GM19324 (cell line): ENCODE data around the gene ARL3.
A peak's percentile ranks its signal among the peaks of the same experiment; 100 is the strongest.
"Not testable (repeated sequence)": the region's sequence is repeated elsewhere in the genome, so short reads cannot be mapped to it uniquely, and the experiment has no call there.

ENCODE experiments used
- ATAC-seq: cut with Tn5 transposase; IDR thresholded peaks from one replicate; pipeline ENCODE4 v1.9.1; 2021; ENCODE audit warnings: mild to moderate bottlenecking, moderate library complexity; ENCODE audit not compliant: unreplicated experiment, low FRiP score

ARL3 gene, protein sequence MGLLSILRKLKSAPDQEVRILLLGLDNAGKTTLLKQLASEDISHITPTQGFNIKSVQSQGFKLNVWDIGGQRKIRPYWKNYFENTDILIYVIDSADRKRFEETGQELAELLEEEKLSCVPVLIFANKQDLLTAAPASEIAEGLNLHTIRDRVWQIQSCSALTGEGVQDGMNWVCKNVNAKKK

DNA sequence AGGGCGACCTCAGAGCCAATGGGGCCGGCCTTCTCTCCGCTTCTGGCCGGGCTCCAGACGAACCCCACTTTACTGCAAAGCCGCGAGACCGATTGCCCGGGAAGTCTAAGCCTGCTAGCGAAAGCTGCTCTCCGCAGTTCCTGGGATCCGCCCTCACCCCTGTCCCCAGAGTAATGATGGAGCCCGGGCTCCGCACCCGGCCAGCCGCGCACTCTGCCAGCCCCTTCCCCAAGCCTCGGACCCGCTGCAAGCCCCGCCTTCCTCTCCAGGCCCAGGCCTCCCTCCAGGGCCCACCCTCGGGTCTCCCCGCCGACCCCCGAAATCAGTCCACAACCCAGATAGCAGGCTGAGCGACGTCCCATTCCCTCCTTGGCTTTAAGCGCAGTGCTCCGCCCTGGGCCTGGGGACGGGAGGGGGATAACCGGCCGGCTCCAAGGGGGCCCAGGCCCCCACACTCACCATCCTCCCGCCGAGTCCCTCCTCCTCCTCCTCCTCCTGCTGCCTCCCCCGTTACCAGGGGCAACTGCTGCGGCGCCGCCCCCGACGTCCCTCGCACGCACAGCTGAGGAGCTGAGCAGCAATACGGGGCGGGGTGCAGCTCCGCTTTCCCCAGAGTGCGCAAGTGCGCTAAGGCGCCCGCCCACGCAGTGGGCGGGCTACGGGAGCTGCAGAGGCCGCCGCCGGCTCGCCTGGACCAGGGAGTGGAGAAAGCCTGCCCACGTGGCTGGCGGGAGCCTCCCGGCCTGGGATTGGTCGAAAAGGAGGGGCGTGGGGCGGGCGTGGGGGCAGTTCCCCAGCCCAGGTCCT, at the start of gene ARL3:
Gene ARL3, minus strand, starts transcription at position 584 of the 807 bp plus-strand sequence. Its CDS starts 122 bp downstream, at position 462.
- ATAC-seq = peak; percentile 86

DNA sequence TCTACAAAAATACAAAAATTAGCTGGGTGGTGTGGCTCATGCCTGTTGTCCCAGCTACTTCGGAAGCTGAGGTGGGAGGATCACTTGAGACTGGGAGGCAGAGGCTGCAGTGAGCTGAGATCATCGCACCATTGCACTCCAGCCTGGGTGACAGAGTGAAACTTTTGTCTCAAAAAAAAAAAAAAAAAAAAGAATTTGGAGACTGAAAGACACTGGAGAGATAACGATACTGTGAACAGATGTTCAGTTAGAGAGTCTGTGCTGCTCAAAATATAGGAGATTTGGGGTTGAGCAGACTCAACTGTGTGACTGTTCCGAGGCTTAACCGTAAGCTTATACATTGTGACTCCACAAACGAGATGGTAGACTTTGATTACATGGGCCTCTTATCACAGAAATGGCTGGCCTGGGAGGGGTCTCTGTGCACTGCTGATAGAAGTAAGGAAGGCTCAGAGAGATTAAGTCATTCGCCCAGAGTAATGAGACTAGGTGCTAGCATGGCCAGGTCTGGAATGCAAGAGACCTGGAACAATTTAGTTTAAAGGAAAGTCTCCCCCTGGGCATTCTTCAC, 48.9 kb upstream of the ARL3 start:
- no peak for ATAC-seq

DNA sequence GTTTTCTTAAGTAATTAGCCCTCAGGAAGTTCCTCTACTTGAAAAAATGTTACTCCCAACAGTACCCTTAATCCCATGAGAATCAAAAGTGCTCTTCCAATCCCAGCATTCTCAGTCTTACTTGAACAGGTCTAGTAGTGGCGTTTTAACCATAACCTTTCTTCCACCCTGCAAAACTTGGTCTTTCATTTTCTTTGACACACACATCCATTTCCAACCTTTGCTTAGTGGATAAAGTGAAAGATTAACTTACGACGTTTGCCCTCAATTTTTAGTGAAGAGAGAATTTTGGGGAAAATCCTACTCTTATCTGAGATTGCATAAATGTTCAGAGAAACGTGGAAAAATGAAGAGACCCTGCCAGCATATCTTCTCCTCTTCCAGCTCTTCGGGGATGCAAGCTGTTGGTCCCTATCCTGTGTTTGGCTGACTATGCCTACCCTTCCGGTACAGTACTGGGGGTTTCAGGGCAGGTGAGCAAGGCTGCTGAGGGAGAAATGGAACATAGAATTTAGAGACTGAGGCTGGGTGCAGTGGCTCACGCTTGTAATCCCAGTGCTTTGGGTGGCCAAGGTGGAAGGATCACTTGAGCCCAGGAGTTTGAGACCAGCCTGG, 48.3 kb upstream of the ARL3 start:
- no peak for ATAC-seq

DNA sequence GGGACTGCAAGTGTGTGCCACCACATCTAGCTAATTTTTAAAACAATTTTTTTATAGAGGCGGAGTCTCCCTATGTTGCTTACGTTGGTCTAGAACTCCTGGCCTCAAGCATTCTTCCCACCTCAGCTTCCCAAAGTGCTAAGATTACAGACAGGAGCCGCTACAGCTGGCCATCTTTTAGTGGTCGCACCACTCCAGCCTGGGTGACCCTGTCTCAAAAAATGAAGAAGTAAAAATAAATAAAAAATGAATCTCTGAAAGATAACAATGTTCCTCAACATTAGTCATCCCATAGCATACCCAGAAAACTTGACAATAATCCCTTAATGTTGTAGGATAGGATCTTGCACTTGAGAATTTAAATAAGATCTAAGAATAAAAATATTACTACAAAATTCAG, 47.8 kb upstream of the ARL3 start:
- no peak for ATAC-seq

DNA sequence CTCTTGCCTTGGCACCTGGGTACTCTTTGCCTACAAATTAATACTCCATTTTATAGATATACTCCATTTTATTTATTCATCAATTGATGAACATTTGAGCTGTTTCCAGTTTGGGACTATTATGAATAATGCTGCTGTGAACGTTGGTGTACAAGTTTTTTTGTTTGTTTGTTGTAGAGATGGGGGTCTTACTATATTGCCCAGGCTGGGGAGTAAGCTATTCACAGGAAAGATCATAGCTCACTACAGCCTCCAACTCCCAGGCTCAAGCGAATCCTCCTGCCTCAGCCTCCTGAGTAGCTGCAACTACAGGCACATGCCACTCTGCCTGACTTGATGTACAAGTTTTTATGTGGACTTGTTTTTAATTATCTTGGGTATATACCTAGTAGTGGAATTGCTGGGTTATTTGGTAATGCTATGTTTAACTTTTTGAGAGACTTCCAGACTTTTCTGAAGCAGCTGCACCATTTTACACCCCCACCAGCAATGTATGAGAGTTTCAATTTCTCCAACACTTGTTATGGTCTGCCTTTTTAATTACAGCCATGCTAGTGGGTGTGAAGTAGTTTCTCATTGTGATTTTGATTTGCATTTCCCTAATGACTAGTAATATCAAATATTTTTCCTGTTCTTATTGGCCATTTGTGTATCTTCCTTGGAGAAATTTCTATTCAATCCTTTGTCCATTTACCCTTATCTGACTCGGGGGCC, 45.5 kb upstream of the ARL3 start:
- no peak for ATAC-seq

DNA sequence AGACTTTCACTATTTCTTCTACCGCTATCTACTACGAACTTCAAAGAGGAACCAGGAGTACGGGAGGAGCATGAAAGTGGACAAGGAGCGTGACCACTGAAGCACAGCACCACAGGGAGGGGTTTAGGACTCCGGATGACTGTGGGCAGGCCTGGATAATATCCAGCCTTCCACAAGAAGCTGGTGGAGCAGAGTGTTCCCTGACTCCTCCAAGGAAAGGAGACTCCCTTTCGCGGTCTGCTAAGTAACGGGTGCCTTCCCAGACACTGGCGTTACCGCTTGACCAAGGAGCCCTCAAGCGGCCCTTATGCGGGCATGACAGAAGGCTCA, 44.7 kb upstream of the ARL3 start:
- not testable (repeated sequence) for ATAC-seq

DNA sequence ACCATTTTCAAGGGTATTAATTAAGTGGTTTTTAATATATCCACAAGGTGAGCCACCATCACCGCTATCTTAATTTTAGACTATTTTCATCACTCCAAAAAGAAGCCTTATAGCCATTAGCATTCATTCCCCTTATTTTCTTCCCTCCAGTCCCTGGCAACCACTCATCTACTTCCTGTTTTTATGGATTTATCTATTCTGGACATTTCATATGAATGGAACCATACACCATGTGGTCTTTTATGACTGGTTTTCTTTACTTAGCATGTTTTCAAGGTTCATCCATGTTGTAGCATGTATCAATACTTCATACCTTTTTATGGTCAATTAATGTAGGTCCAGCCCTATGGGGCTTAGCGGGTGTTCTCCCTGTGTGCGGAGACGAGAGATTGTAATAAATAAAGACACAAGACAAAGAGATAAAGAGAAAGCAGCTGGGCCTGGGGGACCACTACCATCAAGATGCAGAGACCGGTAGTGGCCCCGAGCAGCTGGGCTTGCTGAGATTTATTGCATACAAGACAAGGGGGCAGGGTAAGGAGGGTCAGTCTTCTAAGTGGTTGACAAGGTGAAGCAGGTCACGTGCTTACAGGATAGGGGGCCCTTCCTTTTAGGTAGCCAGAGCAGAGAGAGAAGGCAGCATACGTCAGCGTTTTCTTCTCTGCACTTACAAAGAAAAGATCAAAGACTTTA, 44.2 kb upstream of the ARL3 start:
- ATAC-seq = no peak

DNA sequence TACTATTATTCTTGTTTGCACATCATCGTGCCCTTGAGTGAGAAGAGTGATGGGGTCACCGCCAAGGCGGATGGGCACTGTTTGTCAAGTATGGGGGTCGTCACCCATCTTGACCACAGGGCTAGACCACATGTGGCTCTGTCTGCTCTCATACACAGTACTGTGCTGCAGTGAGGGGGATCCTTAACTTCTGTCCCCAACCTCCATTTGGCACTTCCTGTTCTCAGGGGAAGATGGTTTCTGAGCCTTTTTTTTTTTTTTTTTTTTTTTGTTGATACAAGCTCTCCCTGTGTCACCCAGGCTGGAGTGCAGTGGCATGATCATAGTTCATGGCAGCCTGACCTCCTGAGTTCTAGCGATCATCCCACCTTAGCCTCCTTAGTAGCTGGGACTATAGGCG, 43.1 kb upstream of the ARL3 start:
- ATAC-seq = no peak

DNA sequence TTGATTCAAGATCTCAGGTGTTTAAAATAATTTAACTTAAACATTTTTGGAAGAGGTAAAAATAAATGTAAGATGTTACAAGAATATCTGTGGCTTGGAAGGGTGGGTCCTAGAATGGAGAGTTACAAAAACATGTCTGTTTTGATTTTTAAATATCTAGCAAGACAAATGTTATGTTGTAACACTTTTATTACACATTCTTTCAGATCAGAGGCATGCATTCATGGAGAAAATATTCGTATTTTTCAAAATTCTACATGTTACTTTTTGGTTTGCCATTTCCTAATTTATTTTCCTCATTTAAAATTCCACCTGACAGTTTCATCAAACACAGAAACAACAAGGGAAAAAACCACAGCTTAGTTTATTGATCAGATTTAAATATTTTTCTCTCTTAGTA, 39.5 kb upstream of the ARL3 start:
- no peak for ATAC-seq

DNA sequence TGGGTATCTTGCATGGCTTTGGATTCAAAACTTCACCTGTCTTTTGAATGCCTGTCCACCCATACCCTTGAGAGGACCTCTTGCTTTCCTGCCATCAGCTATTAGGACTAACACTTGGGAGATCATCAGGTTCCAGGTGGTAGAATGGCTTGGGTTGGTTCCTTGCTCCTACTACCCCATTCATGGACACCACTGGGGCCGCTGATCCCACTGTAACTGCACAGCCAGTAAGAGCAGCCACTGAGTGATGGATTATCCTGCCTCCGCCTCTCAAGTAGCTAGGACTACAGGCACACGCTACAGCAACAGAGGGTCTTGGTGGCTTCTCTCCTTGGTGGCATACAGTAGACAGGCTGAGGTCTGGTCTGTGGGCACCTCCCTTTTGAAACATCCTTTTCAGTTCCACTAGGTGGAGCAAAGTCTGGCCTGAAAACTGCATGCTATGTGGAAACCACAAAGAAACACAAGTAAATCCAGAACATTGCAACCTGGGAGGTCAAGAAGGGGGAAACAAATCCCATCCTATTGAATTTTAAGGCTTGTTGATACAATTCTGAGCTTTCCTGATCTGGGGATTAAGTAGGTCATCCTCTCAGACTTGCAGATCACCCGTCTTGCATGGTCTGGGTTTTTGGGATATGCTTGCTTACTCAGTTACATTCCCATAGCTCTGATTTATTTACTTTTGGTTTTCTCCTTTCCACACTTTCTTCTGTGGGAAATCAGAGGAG, 38.9 kb upstream of the ARL3 start:
- no peak for ATAC-seq

DNA sequence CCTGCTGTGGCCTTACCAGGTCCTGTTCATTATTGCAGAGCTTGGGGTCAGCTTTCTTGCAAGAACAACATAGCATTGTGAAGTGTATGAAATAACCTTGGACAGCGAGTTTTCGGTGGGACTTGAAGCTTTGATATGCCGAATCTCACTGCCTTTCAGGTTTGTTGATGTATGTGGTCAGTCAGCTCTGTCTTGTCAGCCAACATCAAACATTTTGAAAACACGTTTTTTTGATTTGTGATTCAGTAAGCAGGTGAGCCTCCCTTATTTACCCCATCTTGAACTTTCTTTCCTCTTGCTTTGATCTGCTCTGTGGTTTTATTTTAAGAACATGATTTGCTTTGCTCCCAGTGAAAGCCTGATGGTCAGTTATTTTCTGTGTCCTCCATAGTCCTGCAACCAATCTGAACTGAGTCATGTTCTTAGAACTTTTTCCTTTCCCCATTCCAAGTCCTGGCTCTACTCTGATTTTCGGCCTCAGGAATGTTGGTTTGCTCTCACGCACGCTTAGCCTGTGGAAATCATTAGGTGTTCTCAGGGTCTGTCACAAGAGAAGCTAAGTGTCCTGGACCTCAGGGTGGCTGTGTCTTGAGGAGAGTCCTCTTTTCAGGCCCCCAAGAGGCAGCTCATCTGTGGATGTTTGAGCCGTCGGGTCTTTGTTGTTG, 38.2 kb upstream of the ARL3 start:
- no peak for ATAC-seq

DNA sequence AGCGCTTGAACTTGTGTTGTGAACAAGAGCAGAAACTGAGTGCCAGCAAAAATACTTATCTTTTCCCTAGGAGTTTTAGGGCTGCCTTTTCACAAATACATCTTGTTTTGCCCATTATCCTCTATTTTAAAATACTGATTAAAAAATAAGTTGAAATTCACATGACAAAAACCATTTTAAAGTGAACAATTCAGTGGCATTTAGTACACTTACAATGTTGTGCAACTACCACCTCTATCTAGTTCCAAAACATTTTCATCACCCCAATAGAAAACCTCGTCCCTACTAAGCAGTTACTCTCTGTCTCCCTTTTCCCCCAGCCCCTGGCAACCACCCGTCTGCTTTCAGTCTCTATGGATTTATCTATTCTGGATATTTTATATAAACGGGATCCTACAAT, 31.0 kb upstream of the ARL3 start:
- no peak for ATAC-seq

DNA sequence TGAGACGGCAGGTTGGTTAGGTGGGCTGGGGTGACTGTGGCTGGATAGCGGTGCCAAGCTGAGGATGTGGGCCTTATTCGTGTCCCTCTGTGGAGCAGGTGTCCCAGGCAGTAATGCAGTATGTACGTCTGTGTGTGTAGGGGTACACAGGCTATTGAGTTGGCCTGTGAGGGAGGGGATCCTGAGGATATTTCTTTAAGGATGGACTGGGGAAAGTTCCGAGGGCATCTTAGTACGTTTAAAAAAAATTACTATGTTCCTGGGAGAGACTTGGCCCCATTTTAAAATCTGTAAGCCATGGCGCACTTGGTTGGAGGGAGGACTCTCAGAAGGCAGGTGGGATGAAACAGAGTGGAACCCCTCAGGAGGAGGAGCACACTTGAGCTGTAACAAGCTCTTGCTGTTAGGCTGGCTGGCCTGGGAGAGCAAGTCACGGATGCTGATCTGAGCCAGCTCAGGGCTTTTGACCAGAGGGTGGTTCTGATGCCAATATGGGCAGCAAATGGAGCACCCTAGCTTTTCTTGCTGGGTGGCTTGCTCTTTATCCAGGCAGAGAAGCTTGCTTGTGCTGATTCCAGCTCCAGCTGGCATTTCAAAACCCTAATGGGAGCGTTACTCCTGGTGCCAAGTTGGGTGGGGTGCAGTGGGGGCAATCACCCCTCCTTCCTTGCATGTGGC, 30.3 kb upstream of the ARL3 start:
- ATAC-seq = no peak

DNA sequence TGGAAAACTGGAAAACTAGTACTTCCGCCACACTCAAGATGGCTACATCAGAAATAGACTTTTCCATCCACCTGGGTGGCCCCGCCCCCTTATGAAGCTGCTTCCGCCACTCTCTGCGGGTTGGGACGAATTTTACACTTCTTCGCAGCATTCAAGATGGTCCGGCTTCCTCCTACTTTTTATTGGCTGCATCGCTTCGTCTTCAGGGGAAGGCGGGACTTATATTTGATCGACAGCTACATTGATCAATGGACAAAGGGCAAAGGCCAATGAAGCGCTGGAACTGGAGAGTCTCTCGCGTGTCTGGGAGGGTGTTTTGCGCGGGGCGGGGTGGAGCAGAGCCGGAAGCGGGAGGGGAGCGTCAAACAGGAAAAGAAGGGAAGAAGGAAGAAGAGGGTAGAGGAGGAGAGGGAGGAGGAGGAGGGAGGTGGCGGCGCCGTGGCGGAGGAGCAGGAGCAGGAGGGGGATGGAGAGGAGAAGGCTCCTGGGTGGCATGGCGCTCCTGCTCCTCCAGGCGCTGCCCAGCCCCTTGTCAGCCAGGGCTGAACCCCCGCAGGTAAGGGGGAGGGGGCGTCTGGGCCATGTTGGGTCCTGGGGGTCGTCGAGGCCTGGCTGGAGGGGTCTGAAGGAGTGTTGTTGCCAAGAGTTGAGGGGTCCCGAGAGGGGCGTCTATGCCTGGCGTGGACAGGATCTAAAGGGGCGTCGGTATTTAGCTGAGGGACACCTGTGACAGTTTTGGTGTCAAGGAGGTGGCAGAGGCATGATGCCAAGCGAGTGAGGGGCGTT, 29.6 kb upstream of the ARL3 start, which contains the start of gene WBP1L:
Gene WBP1L, plus strand, starts transcription at position 361 of the 786 bp plus-strand sequence. Its CDS starts 106 bp downstream, at position 467.
- ATAC-seq = peak; percentile 97

DNA sequence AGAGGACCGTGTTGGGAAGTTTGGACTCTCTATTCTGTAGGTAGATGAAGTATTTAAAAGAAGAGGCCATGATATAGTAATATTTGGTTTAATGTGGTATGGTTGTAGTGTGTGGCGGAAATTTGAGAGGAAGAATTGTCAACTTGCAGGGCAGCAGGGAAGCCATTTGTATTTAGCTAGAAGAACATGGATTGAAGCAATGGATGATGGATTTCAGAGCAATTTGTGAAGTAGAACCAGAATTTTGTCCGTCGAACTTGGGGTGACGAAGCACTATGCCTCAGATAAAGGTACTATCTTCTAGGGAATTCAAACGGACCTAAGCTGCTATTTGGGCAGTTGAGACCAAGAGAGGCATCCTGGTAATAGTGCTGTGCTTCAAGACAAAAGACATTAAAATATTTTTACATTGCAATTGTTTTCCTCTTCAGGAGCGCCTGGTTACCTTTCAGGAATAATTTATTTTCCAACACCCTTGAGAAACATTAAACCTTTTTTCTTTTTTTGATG, 28.9 kb upstream of the ARL3 start:
- no peak for ATAC-seq

DNA sequence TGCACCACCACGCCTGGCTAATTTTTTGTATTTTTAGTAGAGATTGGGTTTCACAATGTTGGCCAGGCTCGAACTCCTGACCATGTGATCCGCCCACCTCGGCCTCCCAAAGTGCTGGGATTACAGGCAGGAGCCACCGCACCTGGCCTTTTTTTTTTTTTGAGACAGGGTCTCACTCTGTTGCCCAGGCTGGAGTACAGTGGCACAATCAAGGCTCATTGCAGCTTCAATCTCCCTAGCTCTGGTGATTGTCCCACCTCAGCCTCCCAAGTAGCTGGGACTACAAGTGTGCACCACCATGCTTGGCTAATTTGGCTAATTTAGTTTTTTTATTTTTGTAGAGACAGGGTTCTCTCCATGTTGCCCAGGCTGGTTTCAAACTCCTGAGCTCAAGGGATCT, 28.1 kb upstream of the ARL3 start:
- not testable (repeated sequence) for ATAC-seq

DNA sequence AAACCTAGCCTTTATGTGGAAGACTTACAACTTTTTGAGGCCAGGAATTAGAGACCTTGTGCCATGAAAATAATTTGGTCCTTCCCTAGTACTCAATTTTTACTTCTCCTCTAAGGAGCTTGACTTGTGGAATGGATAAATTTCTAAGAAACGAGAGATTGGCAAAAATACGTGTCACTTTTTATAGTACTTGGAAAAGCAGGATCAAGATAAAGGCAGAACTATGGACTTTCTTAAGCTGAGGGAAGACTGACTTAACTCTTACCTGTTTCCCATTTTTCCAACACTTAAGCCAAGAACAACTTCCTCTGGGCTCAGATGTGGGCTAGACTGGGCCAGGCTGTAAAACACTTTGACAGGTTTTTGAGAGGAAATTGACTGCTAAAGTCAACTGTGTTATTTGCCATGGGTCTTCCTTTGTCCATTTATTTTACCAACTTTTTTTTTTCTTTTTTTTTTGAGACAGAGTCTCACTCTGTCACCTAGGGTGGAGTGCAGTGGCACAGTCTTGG, 27.6 kb upstream of the ARL3 start:
- no peak for ATAC-seq
